WTC11 (cell line): ENCODE measurements around the gene TNRC18. TPM values are rescaled to one million over a fixed set of nuclear protein-coding genes. Genes with fewer than 3 reads are reported as not detected.

Experiments
- ATAC-seq: fragments of 200-7000 bp; cut with Tn5 transposase; 2 replicates; pipeline ENCODE4 v1.10.0; 2021; ENCODE audit warnings: mild to moderate bottlenecking, moderate library complexity
- CTCF ChIA-PET: fragments of 300-600 bp; sonication (Branson Sonifier 250); formaldehyde crosslinking; loops from one replicate; lab custom pipeline; 2021; ENCODE audit warnings: antibody characterized with exemption; lab: Charles Lee
- POLR2A ChIA-PET: fragments of 350-600 bp; sonication (Branson Sonifier 250); formaldehyde crosslinking; loops from one replicate; lab custom pipeline; 2021; ENCODE audit warnings: antibody characterized with exemption; lab: Charles Lee
- DNase-seq: peaks from one replicate; pipeline ENCODE4 v3.0.0; 2021; ENCODE audit warnings: low spot score
- H3K27ac Mint-ChIP-seq: 2 replicates; pipeline ENCODE4 v1.8.0; 2021; ENCODE audit warnings: mixed read lengths
- H3K27me3 Mint-ChIP-seq: 2 replicates; pipeline ENCODE4 v1.8.0; 2021; ENCODE audit warnings: low read depth, mild to moderate bottlenecking, moderate library complexity, mixed read lengths
- H3K36me3 Mint-ChIP-seq: 2 replicates; pipeline ENCODE4 v1.8.0; 2021; ENCODE audit warnings: mixed read lengths
- H3K4me1 Mint-ChIP-seq: 2 replicates; pipeline ENCODE4 v1.8.0; 2022; ENCODE audit warnings: mixed read lengths
- H3K4me3 Mint-ChIP-seq: 2 replicates; pipeline ENCODE4 v1.8.0; 2021; ENCODE audit warnings: mild to moderate bottlenecking, moderate library complexity, mixed read lengths
- H3K9me3 Mint-ChIP-seq: 2 replicates; pipeline ENCODE4 v1.8.0; 2021; ENCODE audit warnings: mixed read lengths
- ESRRA ChIP-seq: sonication (generic); formaldehyde crosslinking; IDR thresholded peaks from 2 replicates; pipeline ENCODE4 v1.8.1; 2022; ENCODE audit warnings: mild to moderate bottlenecking, missing genetic modification reagents, borderline replicate concordance
- NFE2L1 ChIP-seq: sonication (generic); formaldehyde crosslinking; IDR thresholded peaks from 2 replicates; pipeline ENCODE4 v1.8.1; 2023; ENCODE audit warnings: missing genetic modification reagents
- PRRX2 ChIP-seq: fragments of 250-450 bp; sonication (Bioruptor Pico); IDR thresholded peaks from 2 replicates; pipeline ENCODE4 v1.8.0; 2021; ENCODE audit warnings: mild to moderate bottlenecking
- ZBTB21 ChIP-seq: sonication (generic); formaldehyde crosslinking; IDR thresholded peaks from 2 replicates; pipeline ENCODE4 v1.8.1; 2023; ENCODE audit warnings: mild to moderate bottlenecking, missing genetic modification reagents, borderline replicate concordance
- ZNF263 ChIP-seq: sonication (generic); formaldehyde crosslinking; IDR thresholded peaks from 2 replicates; pipeline ENCODE4 v1.8.1; 2022; ENCODE audit warnings: low read depth, mild to moderate bottlenecking, moderate library complexity, missing genetic modification reagents
- ZNF423 ChIP-seq: fragments of 250-450 bp; sonication (Bioruptor Pico); IDR thresholded peaks from 2 replicates; pipeline ENCODE4 v2.1.2; 2022; ENCODE audit warnings: mild to moderate bottlenecking, moderate library complexity
- total RNA-seq: library from RNA; stranded (reverse); gene quantifications from 3 replicates; pipeline ENCODE4 v1.2.3, GENCODE V29; 2021
- TF ChIP-seq, protein P1 (sequence below): fragments of 200-600 bp; IDR thresholded peaks from 2 replicates; pipeline ENCODE4 v1.8.0; 2022; ENCODE audit warnings: antibody characterized with exemption
- TF ChIP-seq, protein P2 (sequence below): sonication (generic); formaldehyde crosslinking; IDR thresholded peaks from 2 replicates; pipeline ENCODE4 v1.8.0; 2023; ENCODE audit warnings: mild to moderate bottlenecking, missing genetic modification reagents
- TF ChIP-seq, protein P3 (sequence below): sonication (generic); formaldehyde crosslinking; IDR thresholded peaks from 2 replicates; pipeline ENCODE4 v1.8.0; 2022; ENCODE audit warnings: mild to moderate bottlenecking, missing genetic modification reagents
- TF ChIP-seq, protein P4 (sequence below): sonication (generic); formaldehyde crosslinking; IDR thresholded peaks from 2 replicates; pipeline ENCODE4 v1.8.1; 2023; ENCODE audit warnings: mild to moderate bottlenecking, moderate library complexity, missing genetic modification reagents
- TF ChIP-seq, protein P5 (sequence below): sonication (generic); formaldehyde crosslinking; IDR thresholded peaks from 2 replicates; pipeline ENCODE4 v1.8.1; 2022; ENCODE audit warnings: missing genetic modification reagents, borderline replicate concordance
- TF ChIP-seq, protein P6 (sequence below): fragments of 250-450 bp; sonication (Bioruptor Pico); conservative IDR thresholded peaks from 2 replicates; pipeline ENCODE4 v1.9.0; 2021; ENCODE audit warnings: mild to moderate bottlenecking

TNRC18 gene
- total RNA-seq, 1 experiment from 2014 or later: 55.0 TPM

DNA sequence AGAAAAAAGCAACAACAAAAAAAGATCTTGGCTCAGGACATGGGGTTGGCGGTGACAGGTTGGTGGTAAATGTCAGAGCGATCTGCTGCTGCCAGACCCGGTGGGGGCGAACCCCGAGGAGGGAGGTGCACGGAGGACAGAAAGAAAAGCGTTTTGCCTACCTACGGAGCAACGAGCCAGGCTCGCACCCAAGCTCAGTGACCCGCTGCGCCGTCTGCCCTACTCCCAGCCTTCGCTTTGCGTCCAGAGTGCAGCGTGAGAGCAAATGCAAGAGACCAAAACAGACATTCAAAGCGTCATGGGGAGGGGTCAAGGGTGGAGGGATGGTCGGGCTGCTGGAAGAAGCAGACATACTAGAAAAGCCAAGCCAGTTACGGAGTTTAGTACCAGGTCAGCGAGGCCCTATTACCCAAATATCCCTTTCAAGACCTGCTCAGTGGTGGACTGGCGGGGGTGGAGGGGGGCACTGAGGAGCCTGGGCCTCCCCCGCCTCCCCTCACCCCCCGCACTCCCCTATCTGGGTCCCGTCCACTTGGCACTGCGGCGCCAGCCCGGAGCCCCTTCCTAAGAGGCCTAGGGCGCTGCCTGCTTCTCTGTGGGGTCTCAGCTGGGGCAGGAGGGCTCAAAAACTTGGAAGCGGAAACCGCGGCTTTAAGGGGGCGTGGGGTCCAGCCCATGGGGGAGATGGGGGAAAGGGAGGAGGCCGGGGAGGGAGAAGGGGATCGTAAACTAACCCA lies 74.0 kb downstream of the TNRC18 start:
- Mint-ChIP-seq H3K4me1 (peaks cover 34% of the 10 kb centered on the region), H3K4me3 (peak overlapping the region; percentile 67), H3K27ac (peak overlapping the region; percentile 91; the same call in 1 of the 2 replicates), H3K9me3 (no peaks in the 10 kb centered on the region), H3K36me3 (peaks cover 4% of the 10 kb centered on the region), H3K27me3 (peaks cover 54% of the 10 kb centered on the region)
- no peak for DNase-seq
- no peak for ATAC-seq
- POLR2A ChIA-PET: interaction anchor here (0.7 kb wide), 1 partner anchor 110 kb away, joined by 3 read pairs; no protein-coding TSS in a partner anchor
- TF ChIP-seq, protein P1, sequence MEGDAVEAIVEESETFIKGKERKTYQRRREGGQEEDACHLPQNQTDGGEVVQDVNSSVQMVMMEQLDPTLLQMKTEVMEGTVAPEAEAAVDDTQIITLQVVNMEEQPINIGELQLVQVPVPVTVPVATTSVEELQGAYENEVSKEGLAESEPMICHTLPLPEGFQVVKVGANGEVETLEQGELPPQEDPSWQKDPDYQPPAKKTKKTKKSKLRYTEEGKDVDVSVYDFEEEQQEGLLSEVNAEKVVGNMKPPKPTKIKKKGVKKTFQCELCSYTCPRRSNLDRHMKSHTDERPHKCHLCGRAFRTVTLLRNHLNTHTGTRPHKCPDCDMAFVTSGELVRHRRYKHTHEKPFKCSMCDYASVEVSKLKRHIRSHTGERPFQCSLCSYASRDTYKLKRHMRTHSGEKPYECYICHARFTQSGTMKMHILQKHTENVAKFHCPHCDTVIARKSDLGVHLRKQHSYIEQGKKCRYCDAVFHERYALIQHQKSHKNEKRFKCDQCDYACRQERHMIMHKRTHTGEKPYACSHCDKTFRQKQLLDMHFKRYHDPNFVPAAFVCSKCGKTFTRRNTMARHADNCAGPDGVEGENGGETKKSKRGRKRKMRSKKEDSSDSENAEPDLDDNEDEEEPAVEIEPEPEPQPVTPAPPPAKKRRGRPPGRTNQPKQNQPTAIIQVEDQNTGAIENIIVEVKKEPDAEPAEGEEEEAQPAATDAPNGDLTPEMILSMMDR: no peak
- TF ChIP-seq, all 79 proteins: peak for 0
- CTCF ChIA-PET: interaction anchor here (0.7 to 2.5 kb wide), 5 partner anchors 11 to 478 kb away, joined by 3 to 8 read pairs (median 5); no protein-coding TSS in a partner anchor

DNA sequence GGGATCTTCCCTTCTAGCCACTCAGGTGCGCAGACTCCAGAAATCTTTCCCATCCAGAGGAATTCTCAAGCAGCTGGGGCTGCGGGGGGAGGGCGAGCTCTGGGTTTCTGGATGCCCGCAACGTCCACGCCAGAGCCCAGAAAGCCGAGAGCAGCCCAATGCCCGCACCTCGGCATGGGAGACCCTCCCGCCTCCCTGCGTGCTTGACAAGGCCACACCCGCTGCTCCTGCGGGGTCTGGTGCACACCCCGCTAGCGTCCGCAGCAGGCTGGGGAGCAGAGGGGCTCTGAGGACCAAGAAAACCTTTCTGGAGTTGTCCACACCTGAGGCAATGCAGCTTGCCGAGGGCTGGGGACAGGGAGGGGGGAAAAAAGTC lies 74.6 kb downstream of the TNRC18 start:
- no peak overlapping the region; the same call in 1 of the 2 replicates for H3K4me3 Mint-ChIP-seq
- peaks cover 32% of the 10 kb centered on the region for H3K4me1 Mint-ChIP-seq
- no peak for DNase-seq

More for the DNA sequence above, 74.6 kb downstream of the TNRC18 start:
- CTCF ChIA-PET: interaction anchor here (1.1 to 1.7 kb wide), 3 partner anchors 11 to 109 kb away, joined by 3 to 7 read pairs (median 4); no protein-coding TSS in a partner anchor
- Mint-ChIP-seq H3K27ac (no peak overlapping the region), H3K36me3 (peaks cover 7% of the 10 kb centered on the region), H3K9me3 (peaks cover 3% of the 10 kb centered on the region), H3K27me3 (peaks cover 54% of the 10 kb centered on the region)
- TF ChIP-seq NFE2L1: no peak
- no peak for TF ChIP-seq ZBTB21 (CRISPR knock-in tag)
- TF ChIP-seq ZNF423 (CRISPR knock-in tag): no peak
- TF ChIP-seq ZNF263 (CRISPR knock-in tag): no peak
- TF ChIP-seq, protein P2, sequence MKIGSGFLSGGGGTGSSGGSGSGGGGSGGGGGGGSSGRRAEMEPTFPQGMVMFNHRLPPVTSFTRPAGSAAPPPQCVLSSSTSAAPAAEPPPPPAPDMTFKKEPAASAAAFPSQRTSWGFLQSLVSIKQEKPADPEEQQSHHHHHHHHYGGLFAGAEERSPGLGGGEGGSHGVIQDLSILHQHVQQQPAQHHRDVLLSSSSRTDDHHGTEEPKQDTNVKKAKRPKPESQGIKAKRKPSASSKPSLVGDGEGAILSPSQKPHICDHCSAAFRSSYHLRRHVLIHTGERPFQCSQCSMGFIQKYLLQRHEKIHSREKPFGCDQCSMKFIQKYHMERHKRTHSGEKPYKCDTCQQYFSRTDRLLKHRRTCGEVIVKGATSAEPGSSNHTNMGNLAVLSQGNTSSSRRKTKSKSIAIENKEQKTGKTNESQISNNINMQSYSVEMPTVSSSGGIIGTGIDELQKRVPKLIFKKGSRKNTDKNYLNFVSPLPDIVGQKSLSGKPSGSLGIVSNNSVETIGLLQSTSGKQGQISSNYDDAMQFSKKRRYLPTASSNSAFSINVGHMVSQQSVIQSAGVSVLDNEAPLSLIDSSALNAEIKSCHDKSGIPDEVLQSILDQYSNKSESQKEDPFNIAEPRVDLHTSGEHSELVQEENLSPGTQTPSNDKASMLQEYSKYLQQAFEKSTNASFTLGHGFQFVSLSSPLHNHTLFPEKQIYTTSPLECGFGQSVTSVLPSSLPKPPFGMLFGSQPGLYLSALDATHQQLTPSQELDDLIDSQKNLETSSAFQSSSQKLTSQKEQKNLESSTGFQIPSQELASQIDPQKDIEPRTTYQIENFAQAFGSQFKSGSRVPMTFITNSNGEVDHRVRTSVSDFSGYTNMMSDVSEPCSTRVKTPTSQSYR (CRISPR knock-in tag): no peak
- TF ChIP-seq, protein P3, sequence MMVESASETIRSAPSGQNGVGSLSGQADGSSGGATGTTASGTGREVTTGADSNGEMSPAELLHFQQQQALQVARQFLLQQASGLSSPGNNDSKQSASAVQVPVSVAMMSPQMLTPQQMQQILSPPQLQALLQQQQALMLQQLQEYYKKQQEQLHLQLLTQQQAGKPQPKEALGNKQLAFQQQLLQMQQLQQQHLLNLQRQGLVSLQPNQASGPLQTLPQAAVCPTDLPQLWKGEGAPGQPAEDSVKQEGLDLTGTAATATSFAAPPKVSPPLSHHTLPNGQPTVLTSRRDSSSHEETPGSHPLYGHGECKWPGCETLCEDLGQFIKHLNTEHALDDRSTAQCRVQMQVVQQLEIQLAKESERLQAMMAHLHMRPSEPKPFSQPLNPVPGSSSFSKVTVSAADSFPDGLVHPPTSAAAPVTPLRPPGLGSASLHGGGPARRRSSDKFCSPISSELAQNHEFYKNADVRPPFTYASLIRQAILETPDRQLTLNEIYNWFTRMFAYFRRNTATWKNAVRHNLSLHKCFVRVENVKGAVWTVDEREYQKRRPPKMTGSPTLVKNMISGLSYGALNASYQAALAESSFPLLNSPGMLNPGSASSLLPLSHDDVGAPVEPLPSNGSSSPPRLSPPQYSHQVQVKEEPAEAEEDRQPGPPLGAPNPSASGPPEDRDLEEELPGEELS (CRISPR knock-in tag): no peak
- TF ChIP-seq, protein P4, sequence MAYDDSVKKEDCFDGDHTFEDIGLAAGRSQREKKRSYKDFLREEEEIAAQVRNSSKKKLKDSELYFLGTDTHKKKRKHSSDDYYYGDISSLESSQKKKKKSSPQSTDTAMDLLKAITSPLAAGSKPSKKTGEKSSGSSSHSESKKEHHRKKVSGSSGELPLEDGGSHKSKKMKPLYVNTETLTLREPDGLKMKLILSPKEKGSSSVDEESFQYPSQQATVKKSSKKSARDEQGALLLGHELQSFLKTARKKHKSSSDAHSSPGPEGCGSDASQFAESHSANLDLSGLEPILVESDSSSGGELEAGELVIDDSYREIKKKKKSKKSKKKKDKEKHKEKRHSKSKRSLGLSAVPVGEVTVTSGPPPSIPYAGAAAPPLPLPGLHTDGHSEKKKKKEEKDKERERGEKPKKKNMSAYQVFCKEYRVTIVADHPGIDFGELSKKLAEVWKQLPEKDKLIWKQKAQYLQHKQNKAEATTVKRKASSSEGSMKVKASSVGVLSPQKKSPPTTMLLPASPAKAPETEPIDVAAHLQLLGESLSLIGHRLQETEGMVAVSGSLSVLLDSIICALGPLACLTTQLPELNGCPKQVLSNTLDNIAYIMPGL (CRISPR knock-in tag): no peak
- TF ChIP-seq ESRRA (CRISPR knock-in tag): no peak
- TF ChIP-seq, protein P5, sequence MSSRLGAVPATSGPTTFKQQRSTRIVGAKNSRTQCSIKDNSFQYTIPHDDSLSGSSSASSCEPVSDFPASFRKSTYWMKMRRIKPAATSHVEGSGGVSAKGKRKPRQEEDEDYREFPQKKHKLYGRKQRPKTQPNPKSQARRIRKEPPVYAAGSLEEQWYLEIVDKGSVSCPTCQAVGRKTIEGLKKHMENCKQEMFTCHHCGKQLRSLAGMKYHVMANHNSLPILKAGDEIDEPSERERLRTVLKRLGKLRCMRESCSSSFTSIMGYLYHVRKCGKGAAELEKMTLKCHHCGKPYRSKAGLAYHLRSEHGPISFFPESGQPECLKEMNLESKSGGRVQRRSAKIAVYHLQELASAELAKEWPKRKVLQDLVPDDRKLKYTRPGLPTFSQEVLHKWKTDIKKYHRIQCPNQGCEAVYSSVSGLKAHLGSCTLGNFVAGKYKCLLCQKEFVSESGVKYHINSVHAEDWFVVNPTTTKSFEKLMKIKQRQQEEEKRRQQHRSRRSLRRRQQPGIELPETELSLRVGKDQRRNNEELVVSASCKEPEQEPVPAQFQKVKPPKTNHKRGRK (CRISPR knock-in tag): no peak
- TF ChIP-seq, protein P6, sequence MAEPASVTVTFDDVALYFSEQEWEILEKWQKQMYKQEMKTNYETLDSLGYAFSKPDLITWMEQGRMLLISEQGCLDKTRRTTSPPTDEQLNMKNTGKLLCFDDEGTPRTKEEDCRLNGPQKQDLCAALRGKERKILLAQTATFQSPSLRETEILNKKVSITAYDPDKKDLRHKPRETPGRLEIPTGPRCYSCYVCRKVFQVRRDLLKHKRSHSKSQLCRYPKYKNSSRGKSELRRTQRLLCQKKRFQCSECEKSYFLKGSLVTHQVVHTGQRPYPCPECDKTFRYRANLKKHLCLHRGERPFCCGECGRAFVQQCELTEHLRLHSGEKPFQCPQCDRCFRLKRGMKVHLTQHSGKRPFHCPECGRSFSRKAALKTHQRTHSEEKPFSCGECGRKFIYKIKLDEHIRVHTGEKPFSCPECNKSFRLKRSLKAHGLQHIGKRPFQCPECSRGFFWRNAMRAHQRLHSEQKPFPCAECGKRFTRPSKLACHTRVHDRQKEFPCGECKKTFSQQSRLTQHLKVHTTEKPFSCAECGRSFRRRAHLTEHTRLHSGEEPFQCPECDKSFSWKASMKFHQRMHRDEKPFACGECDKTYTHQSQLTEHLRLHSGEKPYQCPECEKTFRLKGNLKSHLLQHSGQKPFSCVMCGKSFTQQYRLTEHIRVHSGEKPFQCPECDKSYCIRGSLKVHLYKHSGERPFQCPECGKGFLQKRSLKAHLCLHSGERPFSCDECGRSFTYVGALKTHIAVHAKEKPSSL (CRISPR knock-in tag): no peak
- no peak for TF ChIP-seq PRRX2
- POLR2A ChIA-PET: no interaction called here
- ATAC-seq: no peak
